Spleen (tissue), 7 donors: ENCODE measurements around the gene CFAP45.

Source experiments
- CTCF ChIP-seq, 11 experiments: fragments of 200-600 bp in 7 of 11; fragments of 450-650 bp in 4 of 11; sonication (generic) in 4 of 11; IDR thresholded peaks in 8 of 11; conservative IDR thresholded peaks in 3 of 11; 1 replicate in 7 of 11; 2 replicates in 4 of 11; pipeline versions ENCODE4 v1.4.0 to v1.8.0; 2016 to 2021; ENCODE audit warnings: antibody characterized with exemption in 11 of 11, inconsistent platforms in 4 of 11, mild to moderate bottlenecking in 1 of 11
- POLR2A ChIP-seq, 3 donors: fragments of 450-650 bp; IDR thresholded peaks; one replicate each; pipeline ENCODE4 v1.5.1; 2017; ENCODE audit warnings: antibody characterized with exemption in 3 of 3, mild to moderate bottlenecking in 1 of 3
- donor health status: DM: no; HTN: no; CAD: no; lungs with moderate emphysema.
- donor health status: DM: no; HTN: no; CAD: no.
- donor health status: DM: no; HTN: no; CAD: no.

GRCh38 chr1:159920202-159920601 lies 20.2 kb upstream of the CFAP45 start:
- TF ChIP-seq POLR2A (IDR thresholded peaks at IDR 0.05): no peak
- TF ChIP-seq CTCF (IDR thresholded peaks at IDR 0.05 in 8 of 11, conservative IDR thresholded peaks at IDR 0.05 in 3 of 11): no peak
